ENCODE data around the gene MYO5A.
"Not testable (repeated sequence)": the region's sequence is repeated elsewhere in the genome, so short reads cannot be mapped to it uniquely, and the experiment has no call there.

DNA sequence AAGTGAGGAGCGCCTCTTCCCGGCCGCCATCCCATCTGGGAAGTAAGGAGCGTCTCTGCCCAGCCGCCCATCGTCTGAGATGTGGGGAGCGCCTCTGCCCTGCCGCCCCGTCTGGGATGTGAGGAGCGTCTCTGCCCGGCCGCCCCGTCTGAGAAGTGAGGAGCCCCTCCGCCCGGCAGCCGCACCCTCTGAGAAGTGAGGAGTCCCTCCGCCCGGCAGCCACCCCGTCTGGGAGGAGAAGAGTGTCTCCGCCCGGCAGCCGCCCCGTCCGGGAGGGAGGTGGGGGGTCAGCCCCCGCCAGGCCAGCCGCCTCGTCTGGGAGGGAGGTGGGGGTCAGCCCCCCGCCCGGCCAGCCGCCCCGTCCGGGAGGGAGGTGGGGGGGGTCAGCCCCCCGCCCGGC is 242.7 kb downstream of the MYO5A start:
- TF ChIP-seq POLR2A, POLR2AphosphoS5, EP300 (IDR thresholded peaks at IDR 0.05): not testable (repeated sequence)
- TF ChIP-seq, protein P1, sequence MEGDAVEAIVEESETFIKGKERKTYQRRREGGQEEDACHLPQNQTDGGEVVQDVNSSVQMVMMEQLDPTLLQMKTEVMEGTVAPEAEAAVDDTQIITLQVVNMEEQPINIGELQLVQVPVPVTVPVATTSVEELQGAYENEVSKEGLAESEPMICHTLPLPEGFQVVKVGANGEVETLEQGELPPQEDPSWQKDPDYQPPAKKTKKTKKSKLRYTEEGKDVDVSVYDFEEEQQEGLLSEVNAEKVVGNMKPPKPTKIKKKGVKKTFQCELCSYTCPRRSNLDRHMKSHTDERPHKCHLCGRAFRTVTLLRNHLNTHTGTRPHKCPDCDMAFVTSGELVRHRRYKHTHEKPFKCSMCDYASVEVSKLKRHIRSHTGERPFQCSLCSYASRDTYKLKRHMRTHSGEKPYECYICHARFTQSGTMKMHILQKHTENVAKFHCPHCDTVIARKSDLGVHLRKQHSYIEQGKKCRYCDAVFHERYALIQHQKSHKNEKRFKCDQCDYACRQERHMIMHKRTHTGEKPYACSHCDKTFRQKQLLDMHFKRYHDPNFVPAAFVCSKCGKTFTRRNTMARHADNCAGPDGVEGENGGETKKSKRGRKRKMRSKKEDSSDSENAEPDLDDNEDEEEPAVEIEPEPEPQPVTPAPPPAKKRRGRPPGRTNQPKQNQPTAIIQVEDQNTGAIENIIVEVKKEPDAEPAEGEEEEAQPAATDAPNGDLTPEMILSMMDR (IDR thresholded peaks at IDR 0.05), result not testable (repeated sequence)
